Measurements from ENCODE around the gene ERVV-1.

DNA sequence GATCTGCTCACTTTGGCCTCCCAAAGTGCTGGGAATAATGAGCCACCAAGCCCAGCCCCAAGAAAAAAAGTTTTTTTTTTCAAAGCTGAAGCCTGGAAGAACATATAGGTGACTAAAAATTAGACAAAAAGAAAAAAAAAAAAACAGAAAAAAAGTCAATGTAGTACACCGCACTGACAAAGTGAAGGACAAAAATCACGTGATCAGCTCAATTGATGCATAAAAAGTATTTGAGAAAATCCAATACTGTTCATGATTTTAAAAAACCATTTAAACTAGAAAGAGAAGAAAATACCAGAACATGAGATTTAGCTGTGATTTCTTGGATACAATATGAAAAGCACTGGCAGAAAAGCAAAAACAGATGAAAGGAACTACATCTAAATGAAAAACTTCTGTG lies 20.3 kb downstream of the ERVV-1 start:
- TF ChIP-seq FOXM1 (IDR thresholded peaks at IDR 0.05; ENCODE audit: borderline replicate concordance): no peak
- TF ChIP-seq SP1 (IDR thresholded peaks at IDR 0.05): no peak
- no peak for TF ChIP-seq HDGF (IDR thresholded peaks at IDR 0.05; ENCODE audit: borderline replicate concordance)
- no peak for TF ChIP-seq SUZ12 (IDR thresholded peaks at IDR 0.05)
- TF ChIP-seq CTBP1 (IDR thresholded peaks at IDR 0.05; ENCODE audit: borderline replicate concordance): no peak
- TF ChIP-seq ZNF384 (IDR thresholded peaks at IDR 0.05): no peak
- TF ChIP-seq ARNT (IDR thresholded peaks at IDR 0.05): no peak
- no peak for TF ChIP-seq ELF4 (IDR thresholded peaks at IDR 0.05)
- no peak for TF ChIP-seq BHLHE40 (IDR thresholded peaks at IDR 0.05; ENCODE audit: borderline replicate concordance)
- TF ChIP-seq TARDBP (IDR thresholded peaks at IDR 0.05): no peak
- TF ChIP-seq L3MBTL2 (conservative IDR thresholded peaks at IDR 0.05): no peak

Measured in HEK293T (cell line).